Choroid plexus epithelial cell (primary cell): ENCODE results near the gene LHFPL2.

Experiments
- DNase-seq: peaks from one replicate; pipeline ENCODE4 v3.0.0-alpha.2; 2010; ENCODE audit warnings: low read depth
- H3K4me3 ChIP-seq: 2 replicates; pipeline ENCODE4 v1.5.1; 2011; ENCODE audit warnings: low read depth, mild to moderate bottlenecking, control low read depth, low read length, moderate library complexity
- TF ChIP-seq, protein P1 (sequence below): conservative IDR thresholded peaks from 2 replicates; pipeline ENCODE4 v1.5.1; 2011; ENCODE audit warnings: low read depth, mild to moderate bottlenecking, control low read depth, inconsistent platforms, low read length, moderate library complexity

The LHFPL2 gene

DNA sequence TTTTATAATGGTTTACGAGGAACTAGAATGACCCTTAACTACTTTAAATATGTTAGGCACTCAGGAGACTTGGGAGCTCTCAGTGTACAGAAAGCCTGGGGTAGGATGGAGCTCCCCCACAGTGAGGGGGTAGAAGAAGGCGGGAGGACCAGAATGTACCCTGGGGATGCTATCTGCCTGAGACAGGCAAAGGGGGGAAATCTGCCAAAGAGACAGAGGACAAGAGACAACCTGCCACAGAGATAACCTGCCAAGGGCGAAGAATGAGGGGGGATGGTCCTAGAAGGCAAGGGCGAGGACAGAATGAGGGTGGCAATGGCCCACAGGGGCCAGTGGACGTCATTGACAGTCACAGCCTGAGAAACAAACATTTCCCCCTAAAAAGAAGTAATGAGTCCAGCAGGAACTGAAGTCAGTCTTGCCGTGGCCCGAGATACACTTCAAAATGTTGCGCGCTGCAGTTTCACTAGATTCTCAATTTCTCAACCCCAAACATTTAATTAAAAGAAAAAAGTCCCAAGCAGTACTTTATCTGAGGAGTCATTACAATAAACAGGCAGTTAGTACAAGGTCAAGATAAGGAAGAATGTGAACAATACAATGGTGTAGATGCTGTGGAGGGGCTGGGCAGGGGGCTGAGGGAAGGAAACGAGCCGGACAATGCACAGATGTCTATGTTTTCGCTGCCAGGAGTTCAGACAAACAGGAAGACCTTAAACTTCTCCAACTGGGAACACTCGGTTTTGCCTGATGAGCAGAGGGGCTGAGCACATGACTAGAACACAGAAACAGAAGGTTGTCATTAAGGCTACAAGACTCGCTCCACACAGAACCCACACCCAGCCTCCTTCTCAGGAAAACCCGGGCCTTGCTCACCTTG, 125.0 kb downstream of the LHFPL2 start:
- TF ChIP-seq, protein P1, sequence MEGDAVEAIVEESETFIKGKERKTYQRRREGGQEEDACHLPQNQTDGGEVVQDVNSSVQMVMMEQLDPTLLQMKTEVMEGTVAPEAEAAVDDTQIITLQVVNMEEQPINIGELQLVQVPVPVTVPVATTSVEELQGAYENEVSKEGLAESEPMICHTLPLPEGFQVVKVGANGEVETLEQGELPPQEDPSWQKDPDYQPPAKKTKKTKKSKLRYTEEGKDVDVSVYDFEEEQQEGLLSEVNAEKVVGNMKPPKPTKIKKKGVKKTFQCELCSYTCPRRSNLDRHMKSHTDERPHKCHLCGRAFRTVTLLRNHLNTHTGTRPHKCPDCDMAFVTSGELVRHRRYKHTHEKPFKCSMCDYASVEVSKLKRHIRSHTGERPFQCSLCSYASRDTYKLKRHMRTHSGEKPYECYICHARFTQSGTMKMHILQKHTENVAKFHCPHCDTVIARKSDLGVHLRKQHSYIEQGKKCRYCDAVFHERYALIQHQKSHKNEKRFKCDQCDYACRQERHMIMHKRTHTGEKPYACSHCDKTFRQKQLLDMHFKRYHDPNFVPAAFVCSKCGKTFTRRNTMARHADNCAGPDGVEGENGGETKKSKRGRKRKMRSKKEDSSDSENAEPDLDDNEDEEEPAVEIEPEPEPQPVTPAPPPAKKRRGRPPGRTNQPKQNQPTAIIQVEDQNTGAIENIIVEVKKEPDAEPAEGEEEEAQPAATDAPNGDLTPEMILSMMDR = no peak
- peak; percentile 67 for DNase-seq
- H3K4me3 ChIP-seq = no peak overlapping the region

DNA sequence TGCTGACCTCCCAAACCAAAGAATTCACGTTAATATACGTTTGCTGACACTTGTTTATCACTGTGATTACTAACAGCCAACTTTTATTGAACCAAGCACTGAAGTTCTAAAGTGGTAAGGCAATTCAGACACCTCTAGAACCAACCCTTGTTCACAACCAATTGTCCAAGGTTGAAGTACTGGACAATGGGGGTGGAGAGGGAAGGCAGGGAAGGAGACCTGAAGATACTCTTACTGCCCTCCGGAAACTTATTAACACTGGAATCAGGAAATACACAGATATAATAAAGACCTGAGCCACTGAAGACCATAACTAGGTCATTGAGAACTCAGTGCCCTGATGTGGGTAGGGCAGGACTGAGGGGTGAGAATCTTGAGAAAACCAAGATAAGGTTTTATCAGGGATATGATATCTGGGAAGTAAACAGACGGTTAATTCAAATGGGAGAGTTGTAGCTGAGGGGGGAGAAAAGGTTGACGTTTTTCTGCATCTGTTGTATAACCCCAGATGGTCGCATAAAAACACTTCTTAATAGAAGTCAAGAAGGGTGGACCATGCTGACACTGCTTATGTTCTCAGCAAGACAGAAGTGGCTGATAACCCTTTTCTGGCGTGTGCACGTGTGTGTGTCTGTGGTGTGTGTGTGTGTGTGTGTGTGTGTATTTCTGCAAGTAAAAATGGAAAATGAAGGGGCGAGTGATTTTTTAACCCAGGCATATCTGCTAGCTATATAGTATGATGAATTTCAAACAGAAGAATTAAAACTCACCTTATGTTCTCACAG, 125.9 kb downstream of the LHFPL2 start:
- H3K4me3 ChIP-seq = no peak overlapping the region
- TF ChIP-seq, protein P1 = no peak
- no peak for DNase-seq

DNA sequence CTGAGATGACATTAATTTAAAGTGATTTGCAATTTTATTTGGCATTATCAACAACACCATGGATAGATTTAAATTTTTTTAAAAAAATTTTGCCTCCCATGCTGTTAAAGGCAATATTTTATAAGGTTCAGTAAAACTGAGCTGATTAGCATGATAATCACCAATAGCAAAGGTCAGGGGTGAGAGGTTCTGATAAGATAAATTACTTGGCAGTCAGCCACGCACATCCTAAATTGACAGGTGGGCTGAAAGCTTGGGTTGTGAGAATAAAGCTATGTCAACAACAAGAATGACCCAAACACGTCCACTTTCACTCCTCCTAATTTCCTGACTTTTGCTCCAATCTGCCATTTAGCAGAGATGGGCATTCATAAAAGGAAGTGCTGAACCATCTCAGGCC, 127.1 kb downstream of the LHFPL2 start:
- TF ChIP-seq, protein P1 = no peak
- no peak overlapping the region for H3K4me3 ChIP-seq
- DNase-seq = no peak

DNA sequence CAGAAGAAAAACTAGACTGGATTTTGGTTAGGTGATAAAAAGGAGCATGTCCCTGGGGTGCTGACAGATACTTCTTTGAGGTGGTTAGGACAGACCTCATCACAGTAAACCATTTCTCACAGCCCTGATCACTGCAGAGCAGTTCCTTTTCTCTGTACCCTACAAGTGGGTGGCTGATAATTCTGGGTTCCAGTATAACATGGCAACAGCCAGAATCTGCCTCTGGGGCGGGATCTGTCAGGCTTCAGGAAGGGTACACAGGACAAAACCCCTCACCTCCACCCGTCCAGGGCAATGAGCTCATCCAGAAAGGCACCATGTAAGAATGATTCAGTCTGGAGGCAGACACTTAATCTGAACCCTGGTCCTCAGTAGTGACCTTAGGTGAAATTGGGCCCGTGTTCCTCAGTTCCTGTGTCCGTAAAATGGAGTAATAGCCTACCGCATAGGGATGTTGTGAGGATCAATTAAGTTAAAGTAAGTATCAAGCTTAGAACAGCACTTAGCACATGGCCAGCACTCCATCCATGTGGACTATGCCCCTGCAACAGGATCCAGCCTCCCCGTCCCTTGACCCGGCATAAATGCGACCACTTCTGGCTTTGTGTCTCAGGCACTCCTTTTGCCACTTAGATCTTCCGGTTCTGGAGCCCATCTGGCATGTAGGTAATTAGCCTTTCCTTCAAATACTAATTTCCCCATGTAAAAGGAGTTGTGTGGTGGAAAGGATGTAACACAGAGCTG, 129.2 kb downstream of the LHFPL2 start:
- DNase-seq = no peak
- H3K4me3 ChIP-seq = no peak overlapping the region
- TF ChIP-seq, protein P1 = no peak

DNA sequence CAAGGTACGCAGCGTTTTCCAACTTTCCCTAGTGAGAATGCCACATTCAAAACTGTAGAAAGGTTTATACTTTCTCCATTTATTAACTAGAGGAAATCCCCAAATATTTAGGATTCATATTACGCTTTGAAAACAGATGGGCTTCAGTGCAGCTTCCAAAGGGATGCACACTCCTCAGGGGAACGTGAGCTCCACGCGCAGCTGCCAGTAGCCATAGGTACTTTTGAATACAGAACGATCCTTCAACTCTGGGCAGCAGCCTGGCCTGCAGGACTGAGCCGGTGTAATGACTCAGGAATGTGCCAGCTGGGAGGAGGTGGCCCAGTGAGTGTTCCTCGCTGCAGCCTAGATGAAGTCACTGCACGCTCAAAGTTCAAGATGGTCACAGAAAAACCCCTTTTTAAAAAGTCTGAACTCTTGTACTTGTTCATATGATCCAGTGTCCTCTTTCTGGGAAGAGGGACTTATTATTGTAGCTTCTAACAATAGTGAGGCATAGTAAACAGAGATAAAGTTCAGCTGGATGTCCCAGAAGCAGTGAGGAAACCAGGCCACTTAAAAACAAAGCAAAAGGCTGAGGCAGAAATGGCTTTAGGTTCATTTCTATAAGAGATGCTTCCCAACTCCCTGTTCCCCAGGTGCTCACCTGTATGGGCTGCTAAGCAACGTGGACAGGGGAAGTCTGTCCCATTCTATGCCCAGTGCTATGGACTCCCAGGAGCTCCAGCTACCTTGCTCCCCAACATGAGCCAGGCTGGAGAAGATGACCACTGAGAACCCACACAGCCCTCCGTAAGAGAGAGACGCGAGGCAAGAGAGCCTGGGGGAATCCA, 130.0 kb downstream of the LHFPL2 start:
- peak; percentile 93 for DNase-seq
- H3K4me3 ChIP-seq = no peak overlapping the region
- TF ChIP-seq, protein P1 = no peak

DNA sequence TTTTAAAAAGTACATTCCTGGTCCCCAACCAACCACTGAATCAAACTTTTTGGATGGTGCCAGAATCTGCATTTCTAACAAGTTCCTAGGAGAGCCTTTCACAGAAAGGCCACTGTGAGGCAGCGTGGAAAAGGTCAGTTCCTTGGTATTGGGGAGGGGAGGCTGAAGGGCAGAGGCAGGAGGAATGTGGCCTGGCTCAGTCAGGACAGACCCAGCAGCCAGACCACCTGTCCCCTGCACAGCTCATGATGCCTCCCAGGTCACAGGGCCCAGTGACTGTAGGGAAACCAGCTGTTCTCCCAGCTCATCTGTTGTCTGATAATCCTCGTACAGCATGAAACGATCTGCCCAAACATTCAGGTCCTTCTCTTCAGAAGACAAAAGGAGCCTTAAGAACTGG, 132.9 kb downstream of the LHFPL2 start:
- TF ChIP-seq, protein P1 = no peak
- DNase-seq = no peak
- no peak overlapping the region for H3K4me3 ChIP-seq
